Measurements from ENCODE around the gene NTRK1. TPM values are rescaled to one million over a fixed set of nuclear protein-coding genes. Genes with fewer than 3 reads are reported as not detected.

NTRK1 gene
- total RNA-seq, 1 experiment from 2014 or later: 0.24 TPM

- Histone ChIP-seq H3K18ac (ENCODE audit: insufficient read length, low read depth, low read length) (no peak overlapping the region), H4K5ac (ENCODE audit: insufficient read length, low read depth, low read length) (no peak overlapping the region), H2BK120ac (ENCODE audit: low read depth, low read length, poor library complexity, severe bottlenecking) (no peak overlapping the region), H3K23me2 (ENCODE audit: insufficient read length, low read depth, low read length, poor library complexity, severe bottlenecking) (no peaks in the 10 kb centered on the region), H2BK20ac (ENCODE audit: low read depth, low read length, poor library complexity, severe bottlenecking) (no peak overlapping the region), H3K4me1 (ENCODE audit: insufficient read depth, low read length) (no peaks in the 10 kb centered on the region), H2BK12ac (ENCODE audit: insufficient read length, low read depth, low read length) (no peak overlapping the region), H3K27me3 (ENCODE audit: insufficient read depth, low read length) (no peaks in the 10 kb centered on the region; the same call in 1 of the 2 replicates), H3K23ac (ENCODE audit: insufficient read length, low read depth, low read length) (no peak overlapping the region), H3K79me1 (ENCODE audit: insufficient read depth, low read depth, low read length, poor library complexity, severe bottlenecking) (no peaks in the 10 kb centered on the region), H3K9ac (ENCODE audit: extremely low read depth, insufficient read length, low read length) (no peak overlapping the region), H3K4ac (ENCODE audit: low read depth, low read length) (no peak overlapping the region), H4K8ac (replicated peaks; ENCODE audit: insufficient read length, low read depth, low read length) (no peak overlapping the region), H4K20me1 (ENCODE audit: control insufficient read depth, insufficient read depth, insufficient read length) (no peaks in the 10 kb centered on the region), H3T11ph (ENCODE audit: low read length) (no peak overlapping the region), H3K9me3 (ENCODE audit: control insufficient read depth, low read depth, low read length) (no peaks in the 10 kb centered on the region), H3K4me2 (ENCODE audit: insufficient read depth, insufficient read length, low read length) (no peak overlapping the region), H2BK15ac (ENCODE audit: low read depth, low read length) (no peak overlapping the region), H2AFZ (ENCODE audit: low read length) (no peak overlapping the region), H2AK5ac (ENCODE audit: insufficient read length, low read length) (no peak overlapping the region), H3K27ac (ENCODE audit: insufficient read length, low read depth, low read length) (no peak overlapping the region), H4K91ac (ENCODE audit: insufficient read length, low read depth, low read length) (no peak overlapping the region), H3K14ac (ENCODE audit: insufficient read depth, low read length) (no peak overlapping the region), H3K56ac (ENCODE audit: insufficient read length, low read depth, low read length) (no peak overlapping the region), H2BK5ac (ENCODE audit: insufficient read length, low read length) (no peak overlapping the region), H3K79me2 (ENCODE audit: insufficient read depth, low read length) (no peaks in the 10 kb centered on the region)
- Mint-ChIP-seq H3K4me1 (no peaks in the 10 kb centered on the region), H3K9me3 (no peaks in the 10 kb centered on the region; a peak in 1 of 5 replicates), H3K27ac (no peak overlapping the region), H3K4me3 (no peak overlapping the region), H3K36me3 (ENCODE audit: insufficient read depth in 1 of 3, low read depth in 3 of 3) (peaks cover 0 to 2% (median 0%) of the 10 kb centered on the region in 3 experiments; a peak in 1 of 7 replicates), H3K27me3 (ENCODE audit: low read depth) (peaks cover 64% of the 10 kb centered on the region)
- TF ChIP-seq CTCF (conservative IDR thresholded peaks at IDR 0.05): no peak
- DNase-seq: no peak
- no CpG with 5 or more reads among the region's 4 CpGs for WGBS (ENCODE audit: extremely low coverage, insufficient read length, low lambda C conversion rate)
Observed at GRCh38 chr1:156821801-156822200, 38.9 kb upstream of the NTRK1 start.

Measured in H9 (cell line).